ENCODE results near the gene DMKN.
"Not testable (repeated sequence)": the region's sequence is repeated elsewhere in the genome, so short reads cannot be mapped to it uniquely, and the experiment has no call there.

The DMKN gene

GRCh38 chr19:35461788-35462187, 51.7 kb downstream of the DMKN start:
- not testable (repeated sequence) for DNase-seq (ENCODE audit: low read depth)

GRCh38 chr19:35461060-35461459, 52.4 kb downstream of the DMKN start:
- DNase-seq (ENCODE audit: low read depth): no peak

DNA sequence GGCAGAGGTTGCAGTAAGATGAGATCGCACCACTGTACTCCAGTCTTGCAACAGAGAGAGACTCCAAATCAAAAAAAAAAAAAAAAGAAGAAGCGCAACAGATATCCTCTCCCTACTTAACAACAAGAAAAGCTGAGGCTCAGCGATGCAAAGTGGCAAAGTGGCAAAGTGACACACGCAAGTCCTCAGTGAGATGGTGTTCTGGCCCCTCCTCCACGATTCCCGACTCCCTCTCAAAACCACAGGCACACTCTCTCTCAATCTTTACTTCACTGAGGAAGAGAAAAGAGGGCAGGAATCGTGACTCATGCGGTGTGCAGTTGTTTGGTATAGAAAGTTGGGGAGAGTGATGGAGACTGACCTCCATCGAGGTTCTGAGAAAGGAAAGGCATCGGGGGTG, 52.8 kb downstream of the DMKN start:
- DNase-seq (ENCODE audit: low read depth): no peak

GRCh38 chr19:35459414-35460082, 53.9 kb downstream of the DMKN start:
- DNase-seq (ENCODE audit: low read depth): no peak

DNA sequence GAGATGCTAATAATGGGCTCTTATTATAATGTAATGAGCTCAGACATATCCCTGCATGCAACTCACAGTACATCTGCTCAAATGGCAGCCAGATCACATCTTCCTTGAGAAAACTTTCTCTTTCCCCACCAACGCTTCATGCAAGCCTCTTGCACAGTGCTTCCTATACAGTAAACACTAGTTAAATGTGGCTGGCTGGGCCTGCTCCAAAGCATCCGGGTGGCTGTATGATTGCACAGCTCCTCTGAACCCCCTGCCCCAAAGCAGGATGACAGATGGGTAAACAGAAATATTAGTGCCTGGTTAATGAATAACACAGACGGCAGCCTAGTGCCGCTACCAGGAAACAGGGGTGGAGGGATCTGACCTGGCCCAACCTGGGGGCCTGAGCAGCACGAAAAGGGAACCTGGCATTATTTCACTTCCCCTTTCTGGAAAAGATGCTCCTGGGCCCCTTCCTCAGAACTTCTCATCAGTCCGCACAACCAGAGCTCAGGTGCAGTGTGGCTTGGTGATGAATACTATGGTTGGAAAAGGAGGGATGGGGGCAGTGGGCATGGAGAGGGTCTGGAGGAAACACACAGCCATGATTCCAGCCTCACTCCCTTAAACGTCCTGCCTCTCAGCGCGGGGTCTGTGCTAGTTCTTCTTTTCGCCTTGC, 54.6 kb downstream of the DMKN start:
- DNase-seq (ENCODE audit: low read depth): no peak

GRCh38 chr19:35458192-35458591, 55.3 kb downstream of the DMKN start:
- no peak for DNase-seq (ENCODE audit: low read depth)

GRCh38 chr19:35457173-35457572, 56.3 kb downstream of the DMKN start:
- no peak for DNase-seq (ENCODE audit: low read depth)

- DNase-seq (ENCODE audit: low read depth): no peak
Measured at GRCh38 chr19:35455616-35456201, 57.7 kb downstream of the DMKN start.

DNA sequence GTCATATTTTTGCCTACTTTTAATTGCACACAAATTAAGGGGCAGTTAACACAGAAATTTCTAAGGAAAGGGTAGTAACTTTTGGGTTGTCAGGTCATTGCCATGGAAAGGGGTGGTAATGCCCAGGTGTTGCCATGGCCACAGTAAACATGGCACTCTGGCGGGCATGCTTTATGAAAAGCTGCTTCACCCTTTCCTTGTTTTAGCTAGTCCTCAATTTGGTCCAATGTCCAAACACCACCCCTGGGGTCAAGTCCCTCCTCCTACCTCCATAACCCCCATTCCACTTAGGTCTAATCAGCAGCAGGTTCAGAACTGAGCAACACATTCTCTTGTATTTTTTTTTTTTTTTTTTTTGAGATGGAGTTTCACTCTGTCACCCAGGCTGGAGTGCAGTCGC, 58.8 kb downstream of the DMKN start:
- no peak for DNase-seq (ENCODE audit: low read depth)

GRCh38 chr19:35451338-35452096, 61.9 kb downstream of the DMKN start:
- DNase-seq (ENCODE audit: low read depth): no peak

DNA sequence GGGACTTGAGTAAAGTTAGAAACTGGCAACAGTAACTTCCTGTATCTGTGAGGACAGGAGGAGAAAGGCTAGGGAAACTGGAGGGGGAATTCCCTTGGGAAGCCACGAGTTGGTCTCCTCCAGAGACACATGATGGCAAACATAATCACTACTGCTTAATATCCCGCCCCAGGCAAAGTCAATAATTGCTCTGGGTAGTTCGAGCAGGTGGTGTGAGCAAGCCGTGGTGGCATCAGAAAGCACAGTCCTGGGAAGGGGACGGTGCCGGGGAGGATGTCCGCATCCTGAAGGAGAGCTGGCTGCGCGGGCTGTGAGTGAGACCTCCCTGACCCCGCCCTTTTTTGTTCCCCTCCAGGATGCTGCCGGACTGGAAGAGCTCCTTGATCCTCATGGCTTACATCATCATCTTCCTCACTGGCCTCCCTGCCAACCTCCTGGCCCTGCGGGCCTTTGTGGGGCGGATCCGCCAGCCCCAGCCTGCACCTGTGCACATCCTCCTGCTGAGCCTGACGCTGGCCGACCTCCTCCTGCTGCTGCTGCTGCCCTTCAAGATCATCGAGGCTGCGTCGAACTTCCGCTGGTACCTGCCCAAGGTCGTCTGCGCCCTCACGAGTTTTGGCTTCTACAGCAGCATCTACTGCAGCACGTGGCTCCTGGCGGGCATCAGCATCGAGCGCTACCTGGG, 63.9 kb downstream of the DMKN start:
- no peak for DNase-seq (ENCODE audit: low read depth)

GRCh38 chr19:35447606-35448469, 65.6 kb downstream of the DMKN start, which contains the start of gene FFAR2:
Gene FFAR2, plus strand, starts transcription at chr19:35448257. Its CDS starts 1,458 bp downstream, at chr19:35449715.
- no peak for DNase-seq (ENCODE audit: low read depth)
